VCaP (cell line): ENCODE data around the gene LDLRAD4.
"Not testable (repeated sequence)": the region's sequence is repeated elsewhere in the genome, so short reads cannot be mapped to it uniquely, and the experiment has no call there.

Source experiments
- H3K27ac ChIP-seq: fragments of 450-650 bp; 2 replicates; pipeline ENCODE4 v1.5.1; 2017
- TF ChIP-seq, protein P1 (sequence below): fragments of 450-650 bp; conservative IDR thresholded peaks from 2 replicates; pipeline ENCODE4 v1.5.1; 2017; ENCODE audit warnings: mild to moderate bottlenecking, moderate library complexity

LDLRAD4 gene

DNA sequence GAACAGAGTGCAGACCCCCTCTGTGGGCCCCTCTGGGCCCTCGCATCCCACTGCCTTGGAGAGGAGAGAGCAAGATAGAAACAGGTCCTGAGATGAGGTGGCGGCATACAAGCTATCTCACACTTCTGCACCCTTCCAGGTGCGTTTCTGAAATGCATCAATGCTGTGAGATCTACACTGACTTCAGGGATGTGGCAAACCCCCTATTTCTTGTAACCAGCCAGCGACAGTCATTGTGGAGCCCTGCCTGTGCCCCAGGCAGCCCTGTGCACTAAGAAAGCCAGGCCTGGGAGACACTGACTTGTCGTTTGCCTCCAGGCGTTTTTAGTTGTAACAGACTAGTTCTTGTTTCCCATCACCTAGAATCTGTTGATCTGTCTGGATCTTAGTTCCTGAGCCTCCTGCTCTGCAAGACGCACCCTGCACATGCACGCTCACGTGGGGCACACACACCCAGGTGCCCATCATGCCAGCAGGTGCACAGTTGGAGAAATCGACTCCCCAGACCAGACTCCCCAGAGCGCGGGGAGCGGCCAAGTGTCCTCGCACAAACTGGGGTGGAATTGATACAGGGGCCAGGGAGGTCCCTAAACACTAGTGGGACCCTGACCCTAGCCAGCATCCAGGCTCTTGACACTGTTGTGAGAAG is 269.8 kb downstream of the LDLRAD4 start:
- TF ChIP-seq, protein P1, sequence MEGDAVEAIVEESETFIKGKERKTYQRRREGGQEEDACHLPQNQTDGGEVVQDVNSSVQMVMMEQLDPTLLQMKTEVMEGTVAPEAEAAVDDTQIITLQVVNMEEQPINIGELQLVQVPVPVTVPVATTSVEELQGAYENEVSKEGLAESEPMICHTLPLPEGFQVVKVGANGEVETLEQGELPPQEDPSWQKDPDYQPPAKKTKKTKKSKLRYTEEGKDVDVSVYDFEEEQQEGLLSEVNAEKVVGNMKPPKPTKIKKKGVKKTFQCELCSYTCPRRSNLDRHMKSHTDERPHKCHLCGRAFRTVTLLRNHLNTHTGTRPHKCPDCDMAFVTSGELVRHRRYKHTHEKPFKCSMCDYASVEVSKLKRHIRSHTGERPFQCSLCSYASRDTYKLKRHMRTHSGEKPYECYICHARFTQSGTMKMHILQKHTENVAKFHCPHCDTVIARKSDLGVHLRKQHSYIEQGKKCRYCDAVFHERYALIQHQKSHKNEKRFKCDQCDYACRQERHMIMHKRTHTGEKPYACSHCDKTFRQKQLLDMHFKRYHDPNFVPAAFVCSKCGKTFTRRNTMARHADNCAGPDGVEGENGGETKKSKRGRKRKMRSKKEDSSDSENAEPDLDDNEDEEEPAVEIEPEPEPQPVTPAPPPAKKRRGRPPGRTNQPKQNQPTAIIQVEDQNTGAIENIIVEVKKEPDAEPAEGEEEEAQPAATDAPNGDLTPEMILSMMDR, result no peak
- no peak overlapping the region for H3K27ac ChIP-seq

DNA sequence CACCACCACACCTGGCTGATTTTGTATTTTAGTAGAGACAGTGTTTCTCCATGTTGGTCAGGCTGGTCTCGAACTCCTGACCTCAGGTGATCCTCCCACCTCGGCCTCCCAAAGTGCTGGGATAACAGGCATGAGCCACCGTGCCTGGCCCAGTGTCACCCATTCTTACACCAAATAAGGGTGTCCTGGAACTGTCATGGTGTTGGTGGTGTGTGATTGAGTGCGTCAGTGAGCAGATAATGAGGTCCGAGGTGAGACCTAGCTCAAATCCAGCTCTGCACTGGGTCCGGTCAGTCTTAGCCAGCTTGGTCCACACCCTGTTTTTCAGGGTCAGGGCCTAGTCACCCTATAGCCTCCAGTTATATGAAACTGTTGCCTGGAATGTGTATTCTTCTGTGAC is 270.7 kb downstream of the LDLRAD4 start:
- H3K27ac ChIP-seq, result not testable (repeated sequence)

DNA sequence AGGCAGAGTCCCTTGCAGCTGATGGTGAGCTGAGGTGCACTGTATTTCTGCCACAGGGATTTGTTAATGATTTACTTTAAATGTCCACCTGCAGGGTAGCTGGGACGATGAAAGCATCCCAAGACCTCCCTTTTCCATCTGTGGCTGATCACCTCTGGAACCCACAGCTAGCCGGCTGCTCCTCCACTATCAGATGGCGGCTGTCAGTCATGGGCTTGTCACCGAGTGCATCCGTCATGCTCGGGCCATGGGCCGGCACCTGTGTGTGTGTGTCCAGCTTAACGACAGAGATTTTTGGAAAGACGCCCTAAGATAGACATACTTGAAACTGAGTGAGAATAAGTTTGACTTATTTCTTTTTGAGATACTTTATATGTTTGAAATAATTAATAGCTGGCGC is 272.6 kb downstream of the LDLRAD4 start:
- no peak overlapping the region for H3K27ac ChIP-seq
- TF ChIP-seq, protein P1, result no peak

DNA sequence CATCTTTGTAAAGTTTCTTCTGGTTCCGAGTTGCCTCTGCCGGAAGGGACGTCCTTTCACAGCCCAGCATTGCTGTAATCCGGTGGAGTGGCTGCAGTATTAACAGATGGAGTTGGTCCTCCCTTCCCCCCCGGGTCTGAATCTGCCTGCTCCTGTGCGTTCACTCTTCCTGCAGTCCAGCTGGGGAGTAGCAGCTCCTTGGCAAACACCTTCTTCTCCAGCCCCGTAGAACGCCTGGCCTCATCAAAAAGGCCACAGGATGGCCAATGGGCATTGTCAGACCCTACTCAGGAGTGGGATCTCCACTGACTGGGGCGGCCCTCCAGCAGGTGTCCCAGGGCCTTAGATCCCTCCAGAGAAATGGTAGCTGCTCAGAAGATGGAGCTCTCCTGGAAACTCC is 273.8 kb downstream of the LDLRAD4 start:
- TF ChIP-seq, protein P1, result no peak
- H3K27ac ChIP-seq, result no peak overlapping the region

DNA sequence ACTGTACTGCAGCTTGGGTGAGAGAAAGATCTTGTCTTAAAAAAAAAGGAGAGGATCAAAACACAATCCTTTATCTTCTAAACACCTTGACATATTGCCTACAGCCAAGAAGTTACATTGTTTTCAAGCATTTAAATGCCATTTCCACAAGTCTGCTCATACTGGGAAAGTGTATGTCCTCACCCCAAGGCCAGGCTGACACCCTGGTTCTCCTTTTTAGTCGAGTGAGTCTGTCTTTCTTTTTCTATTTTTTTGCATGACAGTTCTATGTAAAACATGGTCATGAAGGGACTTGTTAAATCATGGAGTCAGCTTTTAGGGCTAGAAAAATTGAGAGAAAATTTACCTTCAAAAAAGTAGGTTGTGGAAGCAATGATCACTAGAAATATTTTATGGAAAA is 274.5 kb downstream of the LDLRAD4 start:
- H3K27ac ChIP-seq, result no peak overlapping the region
- TF ChIP-seq, protein P1, result no peak

DNA sequence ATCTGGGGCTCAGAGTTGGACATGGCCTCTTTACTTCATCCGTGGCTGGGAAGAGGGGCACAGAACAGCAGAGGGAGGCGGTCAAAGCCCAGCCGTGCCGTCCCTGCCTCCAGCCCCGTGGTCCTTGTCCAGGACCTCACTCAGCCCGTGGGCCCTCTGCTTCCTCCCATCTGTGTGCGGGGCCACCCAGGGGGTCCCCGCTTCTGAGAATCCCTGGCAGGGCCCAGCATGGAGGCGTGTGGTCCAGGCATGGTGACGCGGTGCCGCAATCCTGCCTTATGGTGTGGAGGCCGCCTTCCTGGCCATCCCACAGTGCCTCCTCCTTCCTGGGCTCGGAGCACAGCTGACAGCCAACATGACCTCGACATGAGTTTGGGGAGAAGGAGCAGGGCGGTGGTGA is 275.2 kb downstream of the LDLRAD4 start:
- no peak overlapping the region for H3K27ac ChIP-seq
- TF ChIP-seq, protein P1, result no peak

DNA sequence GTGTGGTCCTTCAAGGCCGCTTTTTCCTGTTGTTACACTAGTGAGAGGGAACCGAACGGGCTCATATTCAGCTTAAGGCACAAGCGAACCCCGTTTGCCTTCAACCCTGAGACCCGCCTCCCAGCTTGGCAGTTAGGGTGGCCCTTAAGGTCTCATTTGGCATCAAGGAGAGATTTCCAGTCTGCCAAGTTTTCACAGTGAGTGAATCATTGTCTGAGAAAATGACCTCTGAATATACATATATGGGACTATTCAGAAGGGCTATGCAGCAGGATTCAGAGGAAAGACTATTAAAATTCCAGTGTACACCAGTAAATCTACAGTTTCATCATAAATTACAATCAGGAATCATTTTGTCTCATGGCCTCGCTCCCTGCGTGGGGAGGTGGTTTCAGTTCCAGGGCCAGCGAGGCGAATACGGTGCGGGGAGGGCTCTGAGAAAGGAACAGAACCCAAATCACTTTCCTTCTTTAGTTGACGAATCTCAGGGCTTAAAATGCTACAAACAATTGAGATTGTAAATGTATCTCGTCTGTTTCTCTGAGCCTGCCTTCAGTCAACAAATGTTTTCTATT is 276.4 kb downstream of the LDLRAD4 start:
- no peak overlapping the region for H3K27ac ChIP-seq
- TF ChIP-seq, protein P1, result no peak

DNA sequence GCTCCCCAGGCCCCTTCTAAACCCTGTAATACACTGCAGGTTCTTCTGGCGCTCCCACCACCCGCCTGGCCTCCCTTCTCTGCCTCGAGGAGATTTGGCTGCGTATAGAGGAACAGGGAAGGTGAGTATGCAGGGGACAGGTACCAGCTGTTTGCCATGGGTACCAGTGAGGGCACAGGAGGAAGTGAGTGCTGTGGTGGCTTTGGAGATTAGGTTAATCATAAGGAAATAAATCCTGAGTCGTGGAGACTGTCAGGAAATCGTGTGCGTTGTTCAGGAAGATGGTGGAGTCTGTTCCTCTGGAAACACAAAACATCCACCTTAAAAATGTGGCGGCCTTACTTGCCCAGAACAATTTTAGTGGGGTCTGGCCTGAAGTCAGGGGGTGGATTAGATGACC is 277.4 kb downstream of the LDLRAD4 start:
- H3K27ac ChIP-seq, result no peak overlapping the region
- TF ChIP-seq, protein P1, result no peak
